Measurements from ENCODE around the gene GGT7. TPM values are rescaled to one million over a fixed set of nuclear protein-coding genes. Genes with fewer than 3 reads are reported as not detected.

GGT7 gene
- total RNA-seq, 1 experiment from 2014 or later, result 27.7 TPM

DNA sequence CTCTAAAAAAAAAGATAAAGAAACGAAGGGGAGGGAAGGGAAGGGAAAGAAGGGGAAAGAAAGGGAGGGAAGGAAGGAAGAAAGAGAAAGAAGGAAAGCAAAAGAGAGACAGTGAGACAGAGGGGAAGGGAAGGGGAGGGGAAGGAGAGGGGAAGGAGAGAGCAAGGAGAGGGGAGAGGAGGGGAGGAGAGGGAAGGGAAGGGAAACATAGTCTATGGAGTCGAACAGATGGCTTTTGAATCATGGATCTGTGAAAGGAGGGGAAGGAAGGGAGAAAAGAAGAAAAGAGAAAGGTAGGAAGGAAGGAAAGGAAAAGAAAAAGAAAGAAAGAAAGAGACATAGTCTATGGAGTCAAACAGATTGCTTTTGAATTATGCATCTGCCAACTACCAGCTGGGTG, 30.5 kb downstream of the GGT7 start (continued):
- no peak for TF ChIP-seq ELF4 (CRISPR knock-in tag; IDR thresholded peaks at IDR 0.05; ENCODE audit: low read depth)
- TF ChIP-seq, protein P1, sequence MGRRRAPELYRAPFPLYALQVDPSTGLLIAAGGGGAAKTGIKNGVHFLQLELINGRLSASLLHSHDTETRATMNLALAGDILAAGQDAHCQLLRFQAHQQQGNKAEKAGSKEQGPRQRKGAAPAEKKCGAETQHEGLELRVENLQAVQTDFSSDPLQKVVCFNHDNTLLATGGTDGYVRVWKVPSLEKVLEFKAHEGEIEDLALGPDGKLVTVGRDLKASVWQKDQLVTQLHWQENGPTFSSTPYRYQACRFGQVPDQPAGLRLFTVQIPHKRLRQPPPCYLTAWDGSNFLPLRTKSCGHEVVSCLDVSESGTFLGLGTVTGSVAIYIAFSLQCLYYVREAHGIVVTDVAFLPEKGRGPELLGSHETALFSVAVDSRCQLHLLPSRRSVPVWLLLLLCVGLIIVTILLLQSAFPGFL (CRISPR knock-in tag; IDR thresholded peaks at IDR 0.05; ENCODE audit: borderline replicate concordance), result no peak
- TF ChIP-seq ZNF416 (CRISPR knock-in tag; IDR thresholded peaks at IDR 0.05), result no peak
- no peak for TF ChIP-seq SMAD3 (CRISPR knock-in tag; IDR thresholded peaks at IDR 0.05; ENCODE audit: borderline replicate concordance)
- no peak for TF ChIP-seq SMAD4 (CRISPR knock-in tag; IDR thresholded peaks at IDR 0.05)
- TF ChIP-seq, protein P2, sequence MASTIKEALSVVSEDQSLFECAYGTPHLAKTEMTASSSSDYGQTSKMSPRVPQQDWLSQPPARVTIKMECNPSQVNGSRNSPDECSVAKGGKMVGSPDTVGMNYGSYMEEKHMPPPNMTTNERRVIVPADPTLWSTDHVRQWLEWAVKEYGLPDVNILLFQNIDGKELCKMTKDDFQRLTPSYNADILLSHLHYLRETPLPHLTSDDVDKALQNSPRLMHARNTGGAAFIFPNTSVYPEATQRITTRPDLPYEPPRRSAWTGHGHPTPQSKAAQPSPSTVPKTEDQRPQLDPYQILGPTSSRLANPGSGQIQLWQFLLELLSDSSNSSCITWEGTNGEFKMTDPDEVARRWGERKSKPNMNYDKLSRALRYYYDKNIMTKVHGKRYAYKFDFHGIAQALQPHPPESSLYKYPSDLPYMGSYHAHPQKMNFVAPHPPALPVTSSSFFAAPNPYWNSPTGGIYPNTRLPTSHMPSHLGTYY (CRISPR knock-in tag; IDR thresholded peaks at IDR 0.05), result no peak
- no peak for TF ChIP-seq GRHL2 (CRISPR knock-in tag; IDR thresholded peaks at IDR 0.05; ENCODE audit: insufficient replicate concordance, severe bottlenecking)
- TF ChIP-seq FOXK1 (CRISPR knock-in tag; IDR thresholded peaks at IDR 0.05), result no peak
- TF ChIP-seq ETV6 (CRISPR knock-in tag; IDR thresholded peaks at IDR 0.05), result no peak
- TF ChIP-seq ZNF219 (CRISPR knock-in tag; IDR thresholded peaks at IDR 0.05; ENCODE audit: borderline replicate concordance), result no peak
- TF ChIP-seq TEAD4 (CRISPR knock-in tag; IDR thresholded peaks at IDR 0.05), result no peak

DNA sequence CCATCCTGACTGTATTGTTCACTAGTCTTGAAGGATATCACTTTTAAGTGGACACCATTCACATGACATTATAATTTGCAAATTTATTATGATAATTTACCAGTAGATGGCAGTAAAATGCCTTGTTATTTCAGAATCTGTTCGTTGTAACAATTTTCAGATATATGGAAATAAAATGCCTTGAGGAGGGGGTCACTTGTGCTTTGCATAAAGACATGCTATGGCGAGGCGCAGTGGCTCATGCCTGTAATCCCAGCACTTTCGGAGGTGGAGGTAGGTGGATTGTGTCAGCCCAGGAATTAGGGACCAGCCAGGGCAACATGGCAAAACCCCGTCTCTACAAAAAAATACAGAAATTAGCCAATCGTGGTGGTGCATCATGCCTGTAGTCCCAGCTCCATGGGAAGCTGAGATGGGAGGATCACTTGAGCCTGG, 38.2 kb downstream of the GGT7 start:
- POLR2A ChIA-PET, result no interaction called here
- Mint-ChIP-seq H3K27me3 (ENCODE audit: low read depth) (peaks cover 9% of the 10 kb centered on the region), H3K27ac (no peak overlapping the region), H3K4me3 (no peak overlapping the region), H3K9me3 (peaks cover 13% of the 10 kb centered on the region), H3K4me1 (no peaks in the 10 kb centered on the region), H3K36me3 (peaks cover 5% of the 10 kb centered on the region; the same call in 1 of the 2 replicates)
- TF ChIP-seq EMX1 (CRISPR knock-in tag; IDR thresholded peaks at IDR 0.05) (no peak), NR3C1 (CRISPR knock-in tag; conservative IDR thresholded peaks at IDR 0.05; ENCODE audit: low read depth) (no peak), OVOL2 (CRISPR knock-in tag; IDR thresholded peaks at IDR 0.05; ENCODE audit: borderline replicate concordance) (no peak), ETV6 (CRISPR knock-in tag; IDR thresholded peaks at IDR 0.05) (no peak), KAT7 (CRISPR knock-in tag; IDR thresholded peaks at IDR 0.05; ENCODE audit: borderline replicate concordance) (no peak), JAZF1 (CRISPR knock-in tag; IDR thresholded peaks at IDR 0.05) (no peak), CREM (CRISPR knock-in tag; IDR thresholded peaks at IDR 0.05) (no peak), ESRRA (CRISPR knock-in tag; IDR thresholded peaks at IDR 0.05; ENCODE audit: borderline replicate concordance) (no peak), PRRX2 (CRISPR knock-in tag; IDR thresholded peaks at IDR 0.05) (no peak), SMAD3 (CRISPR knock-in tag; IDR thresholded peaks at IDR 0.05; ENCODE audit: borderline replicate concordance) (no peak), FOXP1 (CRISPR knock-in tag; IDR thresholded peaks at IDR 0.05; ENCODE audit: borderline replicate concordance) (no peak), ZNF219 (CRISPR knock-in tag; IDR thresholded peaks at IDR 0.05; ENCODE audit: borderline replicate concordance) (no peak), TP53 (CRISPR knock-in tag; IDR thresholded peaks at IDR 0.05) (no peak)
- TF ChIP-seq, protein P3, sequence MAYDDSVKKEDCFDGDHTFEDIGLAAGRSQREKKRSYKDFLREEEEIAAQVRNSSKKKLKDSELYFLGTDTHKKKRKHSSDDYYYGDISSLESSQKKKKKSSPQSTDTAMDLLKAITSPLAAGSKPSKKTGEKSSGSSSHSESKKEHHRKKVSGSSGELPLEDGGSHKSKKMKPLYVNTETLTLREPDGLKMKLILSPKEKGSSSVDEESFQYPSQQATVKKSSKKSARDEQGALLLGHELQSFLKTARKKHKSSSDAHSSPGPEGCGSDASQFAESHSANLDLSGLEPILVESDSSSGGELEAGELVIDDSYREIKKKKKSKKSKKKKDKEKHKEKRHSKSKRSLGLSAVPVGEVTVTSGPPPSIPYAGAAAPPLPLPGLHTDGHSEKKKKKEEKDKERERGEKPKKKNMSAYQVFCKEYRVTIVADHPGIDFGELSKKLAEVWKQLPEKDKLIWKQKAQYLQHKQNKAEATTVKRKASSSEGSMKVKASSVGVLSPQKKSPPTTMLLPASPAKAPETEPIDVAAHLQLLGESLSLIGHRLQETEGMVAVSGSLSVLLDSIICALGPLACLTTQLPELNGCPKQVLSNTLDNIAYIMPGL (CRISPR knock-in tag; IDR thresholded peaks at IDR 0.05), result no peak
- TF ChIP-seq, protein P4, sequence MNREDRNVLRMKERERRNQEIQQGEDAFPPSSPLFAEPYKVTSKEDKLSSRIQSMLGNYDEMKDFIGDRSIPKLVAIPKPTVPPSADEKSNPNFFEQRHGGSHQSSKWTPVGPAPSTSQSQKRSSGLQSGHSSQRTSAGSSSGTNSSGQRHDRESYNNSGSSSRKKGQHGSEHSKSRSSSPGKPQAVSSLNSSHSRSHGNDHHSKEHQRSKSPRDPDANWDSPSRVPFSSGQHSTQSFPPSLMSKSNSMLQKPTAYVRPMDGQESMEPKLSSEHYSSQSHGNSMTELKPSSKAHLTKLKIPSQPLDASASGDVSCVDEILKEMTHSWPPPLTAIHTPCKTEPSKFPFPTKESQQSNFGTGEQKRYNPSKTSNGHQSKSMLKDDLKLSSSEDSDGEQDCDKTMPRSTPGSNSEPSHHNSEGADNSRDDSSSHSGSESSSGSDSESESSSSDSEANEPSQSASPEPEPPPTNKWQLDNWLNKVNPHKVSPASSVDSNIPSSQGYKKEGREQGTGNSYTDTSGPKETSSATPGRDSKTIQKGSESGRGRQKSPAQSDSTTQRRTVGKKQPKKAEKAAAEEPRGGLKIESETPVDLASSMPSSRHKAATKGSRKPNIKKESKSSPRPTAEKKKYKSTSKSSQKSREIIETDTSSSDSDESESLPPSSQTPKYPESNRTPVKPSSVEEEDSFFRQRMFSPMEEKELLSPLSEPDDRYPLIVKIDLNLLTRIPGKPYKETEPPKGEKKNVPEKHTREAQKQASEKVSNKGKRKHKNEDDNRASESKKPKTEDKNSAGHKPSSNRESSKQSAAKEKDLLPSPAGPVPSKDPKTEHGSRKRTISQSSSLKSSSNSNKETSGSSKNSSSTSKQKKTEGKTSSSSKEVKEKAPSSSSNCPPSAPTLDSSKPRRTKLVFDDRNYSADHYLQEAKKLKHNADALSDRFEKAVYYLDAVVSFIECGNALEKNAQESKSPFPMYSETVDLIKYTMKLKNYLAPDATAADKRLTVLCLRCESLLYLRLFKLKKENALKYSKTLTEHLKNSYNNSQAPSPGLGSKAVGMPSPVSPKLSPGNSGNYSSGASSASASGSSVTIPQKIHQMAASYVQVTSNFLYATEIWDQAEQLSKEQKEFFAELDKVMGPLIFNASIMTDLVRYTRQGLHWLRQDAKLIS (CRISPR knock-in tag; IDR thresholded peaks at IDR 0.05; ENCODE audit: borderline replicate concordance), result no peak
- TF ChIP-seq, protein P5, sequence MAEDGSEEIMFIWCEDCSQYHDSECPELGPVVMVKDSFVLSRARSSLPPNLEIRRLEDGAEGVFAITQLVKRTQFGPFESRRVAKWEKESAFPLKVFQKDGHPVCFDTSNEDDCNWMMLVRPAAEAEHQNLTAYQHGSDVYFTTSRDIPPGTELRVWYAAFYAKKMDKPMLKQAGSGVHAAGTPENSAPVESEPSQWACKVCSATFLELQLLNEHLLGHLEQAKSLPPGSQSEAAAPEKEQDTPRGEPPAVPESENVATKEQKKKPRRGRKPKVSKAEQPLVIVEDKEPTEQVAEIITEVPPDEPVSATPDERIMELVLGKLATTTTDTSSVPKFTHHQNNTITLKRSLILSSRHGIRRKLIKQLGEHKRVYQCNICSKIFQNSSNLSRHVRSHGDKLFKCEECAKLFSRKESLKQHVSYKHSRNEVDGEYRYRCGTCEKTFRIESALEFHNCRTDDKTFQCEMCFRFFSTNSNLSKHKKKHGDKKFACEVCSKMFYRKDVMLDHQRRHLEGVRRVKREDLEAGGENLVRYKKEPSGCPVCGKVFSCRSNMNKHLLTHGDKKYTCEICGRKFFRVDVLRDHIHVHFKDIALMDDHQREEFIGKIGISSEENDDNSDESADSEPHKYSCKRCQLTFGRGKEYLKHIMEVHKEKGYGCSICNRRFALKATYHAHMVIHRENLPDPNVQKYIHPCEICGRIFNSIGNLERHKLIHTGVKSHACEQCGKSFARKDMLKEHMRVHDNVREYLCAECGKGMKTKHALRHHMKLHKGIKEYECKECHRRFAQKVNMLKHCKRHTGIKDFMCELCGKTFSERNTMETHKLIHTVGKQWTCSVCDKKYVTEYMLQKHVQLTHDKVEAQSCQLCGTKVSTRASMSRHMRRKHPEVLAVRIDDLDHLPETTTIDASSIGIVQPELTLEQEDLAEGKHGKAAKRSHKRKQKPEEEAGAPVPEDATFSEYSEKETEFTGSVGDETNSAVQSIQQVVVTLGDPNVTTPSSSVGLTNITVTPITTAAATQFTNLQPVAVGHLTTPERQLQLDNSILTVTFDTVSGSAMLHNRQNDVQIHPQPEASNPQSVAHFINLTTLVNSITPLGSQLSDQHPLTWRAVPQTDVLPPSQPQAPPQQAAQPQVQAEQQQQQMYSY (CRISPR knock-in tag; IDR thresholded peaks at IDR 0.05), result no peak
- DNase-seq (ENCODE audit: low spot score) (no peak), ATAC-seq (no peak)
- CTCF ChIA-PET, result interaction anchor here (0.6 to 1.2 kb wide), 2 partner anchors 29 to 123 kb away, joined by 3 to 4 read pairs; no protein-coding TSS in a partner anchor
